Suprapubic skin (tissue), 3 donors: ENCODE data around the gene ERBB4.

Source experiments
- CTCF ChIP-seq, 2 donors: fragments of 200-600 bp in 1 of 2; fragments of 450-650 bp in 1 of 2; sonication (generic) in 1 of 2; IDR thresholded peaks; one replicate each; pipeline ENCODE4 v1.5.1; 2016 to 2019; ENCODE audit warnings: antibody characterized with exemption in 2 of 2, mild to moderate bottlenecking in 1 of 2, moderate library complexity in 1 of 2
- POLR2A ChIP-seq, 2 donors: fragments of 450-650 bp; IDR thresholded peaks; one replicate each; pipeline ENCODE4 v1.6.1; 2017; ENCODE audit warnings: antibody characterized with exemption in 2 of 2, mild to moderate bottlenecking in 2 of 2, moderate library complexity in 2 of 2

GRCh38 chr2:211513446-211513845, 1025.2 kb downstream of the ERBB4 start:
- no peak for TF ChIP-seq POLR2A (IDR thresholded peaks at IDR 0.05)
- TF ChIP-seq CTCF (IDR thresholded peaks at IDR 0.05) = no peak
